GM21526 (cell line): ENCODE results near the gene PRRG2.

ENCODE experiments used
- ATAC-seq: cut with Tn5 transposase; IDR thresholded peaks from one replicate; pipeline ENCODE4 v1.9.1; 2021; ENCODE audit warnings: moderate library complexity; ENCODE audit not compliant: unreplicated experiment, low FRiP score

The PRRG2 gene

GRCh38 chr19:49585023-49585422 is 3.9 kb downstream of the PRRG2 start:
- no peak for ATAC-seq

GRCh38 chr19:49587227-49587626 is 6.1 kb downstream of the PRRG2 start:
- no peak for ATAC-seq

- ATAC-seq = no peak
These were observed 7.4 kb downstream of the PRRG2 start for GRCh38 chr19:49588365-49589122.

- ATAC-seq = no peak
These were observed 8.4 kb downstream of the PRRG2 start for GRCh38 chr19:49589502-49589905.

- peak; percentile 44 for ATAC-seq
These were observed 9.2 kb downstream of the PRRG2 start for GRCh38 chr19:49590071-49590970.

- no peak for ATAC-seq
These were observed 10.0 kb downstream of the PRRG2 start, which contains the start of gene PRR12 for GRCh38 chr19:49590971-49591730. TSS of gene PRR12 (plus strand) at chr19:49591182. CDS start at chr19:49591655, 473 bp downstream.

GRCh38 chr19:49591731-49592485 is 10.8 kb downstream of the PRRG2 start:
- no peak for ATAC-seq

GRCh38 chr19:49592486-49593232 is 11.5 kb downstream of the PRRG2 start:
- ATAC-seq = no peak

GRCh38 chr19:49593233-49594113 is 12.4 kb downstream of the PRRG2 start:
- ATAC-seq = peak; percentile 47

GRCh38 chr19:49594157-49594992 is 13.3 kb downstream of the PRRG2 start:
- ATAC-seq = no peak

GRCh38 chr19:49594993-49595818 is 14.1 kb downstream of the PRRG2 start:
- ATAC-seq = no peak

GRCh38 chr19:49595819-49596404 is 14.8 kb downstream of the PRRG2 start:
- ATAC-seq = no peak

GRCh38 chr19:49596407-49596806 is 15.3 kb downstream of the PRRG2 start:
- ATAC-seq = no peak

- ATAC-seq = no peak
These were observed 16.0 kb downstream of the PRRG2 start for GRCh38 chr19:49596954-49597702.

- ATAC-seq = no peak
These were observed 16.5 kb downstream of the PRRG2 start for GRCh38 chr19:49597703-49597974.
